Vagina (tissue), 2 donors: ENCODE results near the gene PTPN14. TPM values are rescaled to one million over a fixed set of nuclear protein-coding genes. Genes with fewer than 3 reads are reported as not detected.

Source experiments
- DNase-seq, 2 donors: peaks; one replicate each; pipeline ENCODE4 v3.0.0-alpha.2; 2017; ENCODE audit errors: extremely low spot score in 2 of 2
- H3K27ac ChIP-seq: fragments of 200-600 bp; sonication (generic); one replicate; pipeline ENCODE4 v1.5.1; 2019
- H3K27me3 ChIP-seq: fragments of 200-600 bp; sonication (generic); one replicate; pipeline ENCODE4 v1.5.1; 2019
- H3K36me3 ChIP-seq, 2 donors: fragments of 200-600 bp; sonication (generic); one replicate each; pipeline ENCODE4 v1.5.1; 2017 to 2019
- H3K4me1 ChIP-seq: fragments of 200-600 bp; sonication (generic); one replicate; pipeline ENCODE4 v1.5.1; 2019
- H3K4me3 ChIP-seq, 2 donors: fragments of 200-600 bp; sonication (generic); 1 replicate in 1 of 2; 2 replicates in 1 of 2; pipeline ENCODE4 v1.5.1; 2016 to 2019
- H3K9me3 ChIP-seq: fragments of 200-600 bp; sonication (generic); one replicate; pipeline ENCODE4 v1.5.1; 2019
- CTCF ChIP-seq, 3 experiments: fragments of 450-650 bp in 2 of 3; fragments of 200-600 bp in 1 of 3; sonication (generic) in 1 of 3; IDR thresholded peaks; one replicate each; pipeline ENCODE4 v1.5.1; 2017 to 2019; ENCODE audit warnings: antibody characterized with exemption in 3 of 3, mild to moderate bottlenecking in 2 of 3, moderate library complexity in 2 of 3
- POLR2A ChIP-seq, 2 donors: fragments of 450-650 bp; IDR thresholded peaks; one replicate each; pipeline ENCODE4 v1.6.1; 2017; ENCODE audit warnings: antibody characterized with exemption in 2 of 2, mild to moderate bottlenecking in 2 of 2, moderate library complexity in 2 of 2
- POLR2AphosphoS5 ChIP-seq, 2 donors: sonication (generic); formaldehyde crosslinking; IDR thresholded peaks; one replicate each; pipeline ENCODE4 v1.9.0; 2017; ENCODE audit warnings: antibody characterized with exemption in 2 of 2, mild to moderate bottlenecking in 2 of 2, low read depth in 1 of 2; ENCODE audit not compliant: insufficient read depth in 1 of 2
- intact Hi-C: fragments of 100-400 bp; cut with DNase I; formaldehyde crosslinking; loops from one replicate; pipeline ENCODE4 v1.15.1; 2023
- total RNA-seq: library from RNA; depleted of rRNA; stranded (reverse); fragments of >200 nt; gene quantifications from one replicate; pipeline ENCODE4 v1.2.3, GENCODE V29; 2016

PTPN14 gene
- total RNA-seq, 1 donor from 2014 or later = 24.3 TPM

- Histone ChIP-seq H3K27me3 (no peaks in the 10 kb centered on the region), H3K4me1 (peaks cover 34% of the 10 kb centered on the region), H3K36me3 (no peaks in the 10 kb centered on the region), H3K27ac (no peak overlapping the region), H3K4me3 (no peak overlapping the region), H3K9me3 (no peaks in the 10 kb centered on the region)
- DNase-seq = no peak
- TF ChIP-seq POLR2A (IDR thresholded peaks at IDR 0.05) = no peak
- TF ChIP-seq POLR2AphosphoS5 (IDR thresholded peaks at IDR 0.05; ENCODE audit: insufficient read depth in 1 of 2, low read depth in 1 of 2) = no peak
- intact Hi-C loops = no loop called here
Measured at GRCh38 chr1:214455479-214455878, 95.9 kb downstream of the PTPN14 start.

- Histone ChIP-seq H3K9me3 (no peaks in the 10 kb centered on the region), H3K4me1 (peaks cover 34% of the 10 kb centered on the region), H3K27me3 (no peaks in the 10 kb centered on the region), H3K4me3 (no peak overlapping the region), H3K36me3 (no peaks in the 10 kb centered on the region), H3K27ac (no peak overlapping the region)
- TF ChIP-seq POLR2A (IDR thresholded peaks at IDR 0.05) (no peak), CTCF (IDR thresholded peaks at IDR 0.05) (no peak), POLR2AphosphoS5 (IDR thresholded peaks at IDR 0.05; ENCODE audit: insufficient read depth in 1 of 2, low read depth in 1 of 2) (no peak)
- no peak for DNase-seq
- intact Hi-C loops = no loop called here
Measured at GRCh38 chr1:214454569-214455396, 96.6 kb downstream of the PTPN14 start.

GRCh38 chr1:214453109-214453722 is 98.2 kb downstream of the PTPN14 start:
- H3K4me1 ChIP-seq = peaks cover 34% of the 10 kb centered on the region
- H3K9me3 ChIP-seq = no peaks in the 10 kb centered on the region
- intact Hi-C loops = no loop called here
- H3K4me3 ChIP-seq = no peak overlapping the region
- H3K27ac ChIP-seq = no peak overlapping the region
- no peaks in the 10 kb centered on the region for H3K27me3 ChIP-seq
- TF ChIP-seq POLR2AphosphoS5 (IDR thresholded peaks at IDR 0.05; ENCODE audit: insufficient read depth in 1 of 2, low read depth in 1 of 2) (no peak), POLR2A (IDR thresholded peaks at IDR 0.05) (no peak)
- no peak for DNase-seq
- H3K36me3 ChIP-seq = no peaks in the 10 kb centered on the region

- H3K36me3 ChIP-seq = no peaks in the 10 kb centered on the region
- TF ChIP-seq POLR2AphosphoS5 (IDR thresholded peaks at IDR 0.05; ENCODE audit: insufficient read depth in 1 of 2, low read depth in 1 of 2) = no peak
- no peak for TF ChIP-seq CTCF (IDR thresholded peaks at IDR 0.05)
- TF ChIP-seq POLR2A (IDR thresholded peaks at IDR 0.05) = no peak
- DNase-seq = no peak
- H3K4me3 ChIP-seq = no peak overlapping the region
- no peaks in the 10 kb centered on the region for H3K9me3 ChIP-seq
- no peaks in the 10 kb centered on the region for H3K27me3 ChIP-seq
- no peak overlapping the region for H3K27ac ChIP-seq
- intact Hi-C loops = no loop called here
- peaks cover 38% of the 10 kb centered on the region for H3K4me1 ChIP-seq
Measured at GRCh38 chr1:214452152-214452784, 99.1 kb downstream of the PTPN14 start.

- H3K4me1 ChIP-seq = peaks cover 36% of the 10 kb centered on the region
- H3K4me3 ChIP-seq = no peak overlapping the region
- no peak for DNase-seq
- no peaks in the 10 kb centered on the region for H3K27me3 ChIP-seq
- intact Hi-C loops = no loop called here
- no peaks in the 10 kb centered on the region for H3K9me3 ChIP-seq
- H3K27ac ChIP-seq = no peak overlapping the region
- TF ChIP-seq POLR2A (IDR thresholded peaks at IDR 0.05) (no peak), CTCF (IDR thresholded peaks at IDR 0.05) (no peak), POLR2AphosphoS5 (IDR thresholded peaks at IDR 0.05; ENCODE audit: insufficient read depth in 1 of 2, low read depth in 1 of 2) (no peak)
- no peaks in the 10 kb centered on the region for H3K36me3 ChIP-seq
Measured at GRCh38 chr1:214451596-214451995, 99.8 kb downstream of the PTPN14 start.
